Measurements from ENCODE around the gene TMEM163.

- TF ChIP-seq, protein P1, sequence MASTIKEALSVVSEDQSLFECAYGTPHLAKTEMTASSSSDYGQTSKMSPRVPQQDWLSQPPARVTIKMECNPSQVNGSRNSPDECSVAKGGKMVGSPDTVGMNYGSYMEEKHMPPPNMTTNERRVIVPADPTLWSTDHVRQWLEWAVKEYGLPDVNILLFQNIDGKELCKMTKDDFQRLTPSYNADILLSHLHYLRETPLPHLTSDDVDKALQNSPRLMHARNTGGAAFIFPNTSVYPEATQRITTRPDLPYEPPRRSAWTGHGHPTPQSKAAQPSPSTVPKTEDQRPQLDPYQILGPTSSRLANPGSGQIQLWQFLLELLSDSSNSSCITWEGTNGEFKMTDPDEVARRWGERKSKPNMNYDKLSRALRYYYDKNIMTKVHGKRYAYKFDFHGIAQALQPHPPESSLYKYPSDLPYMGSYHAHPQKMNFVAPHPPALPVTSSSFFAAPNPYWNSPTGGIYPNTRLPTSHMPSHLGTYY (CRISPR knock-in tag; IDR thresholded peaks at IDR 0.05) = no peak
- TF ChIP-seq, protein P2, sequence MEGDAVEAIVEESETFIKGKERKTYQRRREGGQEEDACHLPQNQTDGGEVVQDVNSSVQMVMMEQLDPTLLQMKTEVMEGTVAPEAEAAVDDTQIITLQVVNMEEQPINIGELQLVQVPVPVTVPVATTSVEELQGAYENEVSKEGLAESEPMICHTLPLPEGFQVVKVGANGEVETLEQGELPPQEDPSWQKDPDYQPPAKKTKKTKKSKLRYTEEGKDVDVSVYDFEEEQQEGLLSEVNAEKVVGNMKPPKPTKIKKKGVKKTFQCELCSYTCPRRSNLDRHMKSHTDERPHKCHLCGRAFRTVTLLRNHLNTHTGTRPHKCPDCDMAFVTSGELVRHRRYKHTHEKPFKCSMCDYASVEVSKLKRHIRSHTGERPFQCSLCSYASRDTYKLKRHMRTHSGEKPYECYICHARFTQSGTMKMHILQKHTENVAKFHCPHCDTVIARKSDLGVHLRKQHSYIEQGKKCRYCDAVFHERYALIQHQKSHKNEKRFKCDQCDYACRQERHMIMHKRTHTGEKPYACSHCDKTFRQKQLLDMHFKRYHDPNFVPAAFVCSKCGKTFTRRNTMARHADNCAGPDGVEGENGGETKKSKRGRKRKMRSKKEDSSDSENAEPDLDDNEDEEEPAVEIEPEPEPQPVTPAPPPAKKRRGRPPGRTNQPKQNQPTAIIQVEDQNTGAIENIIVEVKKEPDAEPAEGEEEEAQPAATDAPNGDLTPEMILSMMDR (IDR thresholded peaks at IDR 0.05) = no peak
- no peak for TF ChIP-seq E2F5 (CRISPR knock-in tag; IDR thresholded peaks at IDR 0.05)
- TF ChIP-seq, protein P3, sequence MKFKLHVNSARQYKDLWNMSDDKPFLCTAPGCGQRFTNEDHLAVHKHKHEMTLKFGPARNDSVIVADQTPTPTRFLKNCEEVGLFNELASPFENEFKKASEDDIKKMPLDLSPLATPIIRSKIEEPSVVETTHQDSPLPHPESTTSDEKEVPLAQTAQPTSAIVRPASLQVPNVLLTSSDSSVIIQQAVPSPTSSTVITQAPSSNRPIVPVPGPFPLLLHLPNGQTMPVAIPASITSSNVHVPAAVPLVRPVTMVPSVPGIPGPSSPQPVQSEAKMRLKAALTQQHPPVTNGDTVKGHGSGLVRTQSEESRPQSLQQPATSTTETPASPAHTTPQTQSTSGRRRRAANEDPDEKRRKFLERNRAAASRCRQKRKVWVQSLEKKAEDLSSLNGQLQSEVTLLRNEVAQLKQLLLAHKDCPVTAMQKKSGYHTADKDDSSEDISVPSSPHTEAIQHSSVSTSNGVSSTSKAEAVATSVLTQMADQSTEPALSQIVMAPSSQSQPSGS (CRISPR knock-in tag; IDR thresholded peaks at IDR 0.05; ENCODE audit: borderline replicate concordance, low read depth) = no peak
- no peak for TF ChIP-seq ETV6 (CRISPR knock-in tag; IDR thresholded peaks at IDR 0.05)
- no peak for TF ChIP-seq NFE2L1 (CRISPR knock-in tag; IDR thresholded peaks at IDR 0.05)
- TF ChIP-seq TP53 (CRISPR knock-in tag; IDR thresholded peaks at IDR 0.05) = no peak
- no peak for TF ChIP-seq GABPB1 (CRISPR knock-in tag; IDR thresholded peaks at IDR 0.05)
- no peak for TF ChIP-seq TCF7 (CRISPR knock-in tag; IDR thresholded peaks at IDR 0.05; ENCODE audit: low read depth)
- TF ChIP-seq, protein P4, sequence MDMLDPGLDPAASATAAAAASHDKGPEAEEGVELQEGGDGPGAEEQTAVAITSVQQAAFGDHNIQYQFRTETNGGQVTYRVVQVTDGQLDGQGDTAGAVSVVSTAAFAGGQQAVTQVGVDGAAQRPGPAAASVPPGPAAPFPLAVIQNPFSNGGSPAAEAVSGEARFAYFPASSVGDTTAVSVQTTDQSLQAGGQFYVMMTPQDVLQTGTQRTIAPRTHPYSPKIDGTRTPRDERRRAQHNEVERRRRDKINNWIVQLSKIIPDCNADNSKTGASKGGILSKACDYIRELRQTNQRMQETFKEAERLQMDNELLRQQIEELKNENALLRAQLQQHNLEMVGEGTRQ (CRISPR knock-in tag; IDR thresholded peaks at IDR 0.05) = no peak
- no peak for TF ChIP-seq CREM (CRISPR knock-in tag; IDR thresholded peaks at IDR 0.05)
Observed at GRCh38 chr2:134700730-134701129, 18.1 kb downstream of the TMEM163 start.

All from WTC11 (cell line).